K562 (cell line): Measurements from ENCODE around the gene PAN2. TPM values are rescaled to one million over a fixed set of nuclear protein-coding genes. Genes with fewer than 3 reads are reported as not detected.

Experiments
- BACH1 ChIP-seq: fragments of 200-800 bp; sonication (Bioruptor generic); IDR thresholded peaks from 2 replicates; pipeline ENCODE4 v1.6.1; 2016; ENCODE audit warnings: missing genetic modification characterization, missing compliant biosample characterization
- FOXJ2 ChIP-seq: fragments of 200-800 bp; sonication (Bioruptor generic); IDR thresholded peaks from 2 replicates; pipeline ENCODE4 v1.6.1; 2016; ENCODE audit warnings: missing genetic modification characterization, missing compliant biosample characterization
- GTF2E2 ChIP-seq: fragments of 200-800 bp; sonication (Bioruptor generic); IDR thresholded peaks from 2 replicates; pipeline ENCODE4 v1.6.1; 2016; ENCODE audit warnings: missing genetic modification characterization, missing compliant biosample characterization
- HDGF ChIP-seq: fragments of 450-650 bp; IDR thresholded peaks from 2 replicates; pipeline ENCODE4 v1.6.1; 2016
- HES1 ChIP-seq: fragments of 450-650 bp; IDR thresholded peaks from 2 replicates; pipeline ENCODE4 v1.6.1; 2016; ENCODE audit warnings: low read depth, mild to moderate bottlenecking, moderate library complexity
- ILK ChIP-seq: fragments of 450-650 bp; IDR thresholded peaks from 2 replicates; pipeline ENCODE4 v1.6.1; 2016; ENCODE audit warnings: missing genetic modification characterization, low read depth, mild to moderate bottlenecking, missing compliant biosample characterization, moderate library complexity, borderline replicate concordance
- MED1 ChIP-seq: sonication (generic); formaldehyde crosslinking; IDR thresholded peaks from 2 replicates; pipeline ENCODE4 v1.8.1; 2023; ENCODE audit warnings: missing genetic modification reagents, borderline replicate concordance
- MEIS2 ChIP-seq: fragments of 450-650 bp; IDR thresholded peaks from 2 replicates; pipeline ENCODE4 v1.6.1; 2014; ENCODE audit warnings: mild to moderate bottlenecking; ENCODE audit not compliant: partially characterized antibody
- NCOA6 ChIP-seq: fragments of 450-650 bp; IDR thresholded peaks from 2 replicates; pipeline ENCODE4 v1.6.1; 2017; ENCODE audit warnings: mild to moderate bottlenecking
- NR4A1 ChIP-seq, 2 experiments: fragments of 250-450 bp in 1 of 2; fragments of 450-650 bp in 1 of 2; sonication (Bioruptor Pico) in 1 of 2; IDR thresholded peaks; 2 replicates each; pipeline versions ENCODE4 v1.4.0 to v1.6.1; 2016 to 2020; ENCODE audit warnings: mild to moderate bottlenecking in 2 of 2, missing compliant biosample characterization in 1 of 2, missing genetic modification characterization in 1 of 2, moderate library complexity in 1 of 2
- PHF20 ChIP-seq: fragments of 450-650 bp; IDR thresholded peaks from 2 replicates; pipeline ENCODE4 v1.6.1; 2018; ENCODE audit not compliant: partially characterized antibody
- POLR2AphosphoS5 ChIP-seq: IDR thresholded peaks from 2 replicates; pipeline ENCODE4 v1.6.1; 2011; ENCODE audit warnings: mild to moderate bottlenecking, low read depth, low read length, moderate library complexity; ENCODE audit not compliant: control insufficient read depth, insufficient read depth
- POLR2H ChIP-seq: IDR thresholded peaks from 2 replicates; pipeline ENCODE4 v1.6.1; 2016; ENCODE audit warnings: missing genetic modification characterization, low read depth, mild to moderate bottlenecking, control low read depth, missing compliant biosample characterization, moderate library complexity
- PPARD ChIP-seq: fragments of 250-450 bp; sonication (Bioruptor Pico); IDR thresholded peaks from 2 replicates; pipeline ENCODE4 v1.8.0; 2022; ENCODE audit warnings: inconsistent platforms, mild to moderate bottlenecking, moderate library complexity
- TEAD2 ChIP-seq: fragments of 450-650 bp; IDR thresholded peaks from 2 replicates; pipeline ENCODE4 v1.6.1; 2016; ENCODE audit warnings: missing genetic modification characterization, control low read depth, missing compliant biosample characterization
- ZBTB34 ChIP-seq: fragments of 250-450 bp; sonication (Bioruptor Pico); IDR thresholded peaks from 2 replicates; pipeline ENCODE4 v1.8.0; 2021; ENCODE audit warnings: mild to moderate bottlenecking, moderate library complexity
- ZC3H11A ChIP-seq: IDR thresholded peaks from 2 replicates; pipeline ENCODE4 v1.6.1; 2012; ENCODE audit warnings: low read depth, low read length, improper control_type of control experiment
- ZZZ3 ChIP-seq: fragments of 450-650 bp; IDR thresholded peaks from 2 replicates; pipeline ENCODE4 v1.6.1; 2016; ENCODE audit warnings: antibody characterized with exemption, mild to moderate bottlenecking, moderate library complexity
- polyA plus RNA-seq, 8 experiments: library from polyadenylated mRNA; depleted of rRNA in 4 of 8; stranded (reverse) in 5 of 8; unstranded in 3 of 8; fragments of >200 nt; fragmentation: Nextera tagmentation in 2 of 8; fragmentation: Illumina TruSeq in 1 of 8; extraction: Ambion mirVana in 2 of 8; extraction: Trizol in 1 of 8; gene quantifications; 2 replicates each; pipeline versions ENCODE4 v1.2.1 to v1.2.3, GENCODE V29; 2011 to 2014; ENCODE audit warnings: inconsistent platforms in 1 of 8, missing spikeins in 1 of 8
- total RNA-seq, 7 experiments: library from RNA; depleted of rRNA in 6 of 7; stranded (reverse); fragments of >200 nt in 6 of 7; fragmentation: Illumina TruSeq in 2 of 7; extraction: Trizol in 2 of 7; gene quantifications; 2 replicates each; pipeline versions ENCODE4 v1.2.1 to v1.2.3, GENCODE V29; 2011 to 2021; ENCODE audit warnings: low replicate concordance in 1 of 7
- TF ChIP-seq, protein P1 (sequence below): fragments of 450-650 bp; IDR thresholded peaks from 2 replicates; pipeline ENCODE4 v1.6.1; 2016; ENCODE audit warnings: mild to moderate bottlenecking
- TF ChIP-seq, protein P2 (sequence below): fragments of 250-450 bp; sonication (Bioruptor Pico); IDR thresholded peaks from 2 replicates; pipeline ENCODE4 v1.5.0; 2021; ENCODE audit warnings: mild to moderate bottlenecking, moderate library complexity

PAN2 gene
- total and polyA plus RNA-seq, 9 of the 15 experiments (the other 6 are each of a cell fraction or from before 2014, with no cell fraction given): 15.0 to 66.1 (median 25.9) TPM

DNA sequence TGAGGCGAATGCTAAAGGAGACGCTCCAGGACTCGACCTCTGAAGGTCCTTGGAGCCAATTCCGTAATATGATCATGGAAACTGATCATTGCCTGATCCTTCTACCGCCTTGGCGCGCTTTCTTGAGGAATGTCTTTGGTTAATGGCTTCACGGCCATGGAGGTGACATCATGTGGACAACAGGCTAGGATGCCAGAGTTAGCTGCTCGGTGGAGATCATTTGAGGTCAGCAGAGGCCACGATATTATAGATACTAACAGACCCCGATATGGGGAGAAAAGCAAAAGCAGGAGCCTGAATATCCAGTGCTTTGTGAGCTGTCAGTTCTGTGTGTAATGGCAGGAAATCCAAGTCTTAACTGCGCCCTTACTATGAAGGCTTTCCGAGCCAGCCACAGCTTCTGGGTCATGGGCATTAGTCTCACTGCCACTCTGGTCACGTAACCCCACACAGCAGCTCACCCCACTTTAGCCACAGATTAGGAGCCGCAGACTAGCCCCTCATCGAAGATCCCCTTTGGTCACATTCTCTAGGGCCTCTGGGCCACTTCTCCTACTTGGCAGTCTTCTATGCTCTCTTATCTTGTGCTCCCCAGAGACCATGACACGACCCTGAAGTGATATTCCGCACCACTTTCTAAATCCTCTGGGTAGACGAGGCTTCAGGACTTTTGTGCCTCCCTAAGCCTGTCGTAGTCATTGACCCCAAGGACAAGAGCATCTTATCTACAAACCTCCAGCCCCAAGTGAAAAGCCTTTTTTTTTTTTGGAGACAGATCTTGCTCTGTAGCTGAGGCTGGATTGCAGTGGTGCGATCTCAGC, 32.9 kb downstream of the PAN2 start (continued):
- TF ChIP-seq HES1 (no peak), POLR2H (0 out of 2 replicates have a peak, but pooled peaks have one; percentile 79), ILK (tag) (no peak), GTF2E2 (peak; percentile 85), HDGF (no peak), ZZZ3 (no peak), PPARD (CRISPR knock-in tag) (no peak), TEAD2 (tag) (no peak), NR4A1 (CRISPR knock-in tag; IDR thresholded peaks at IDR 0.05) (no peak), NR4A1 (tag; IDR thresholded peaks at IDR 0.05) (peak; percentile 86), POLR2AphosphoS5 (peak; percentile 85), NCOA6 (no peak), ZBTB34 (CRISPR knock-in tag) (no peak), ZC3H11A (no peak), MEIS2 (peak; percentile 5), FOXJ2 (no peak), MED1 (CRISPR knock-in tag) (no peak), BACH1 (tag) (no peak), PHF20 (no peak)
- TF ChIP-seq, protein P1, sequence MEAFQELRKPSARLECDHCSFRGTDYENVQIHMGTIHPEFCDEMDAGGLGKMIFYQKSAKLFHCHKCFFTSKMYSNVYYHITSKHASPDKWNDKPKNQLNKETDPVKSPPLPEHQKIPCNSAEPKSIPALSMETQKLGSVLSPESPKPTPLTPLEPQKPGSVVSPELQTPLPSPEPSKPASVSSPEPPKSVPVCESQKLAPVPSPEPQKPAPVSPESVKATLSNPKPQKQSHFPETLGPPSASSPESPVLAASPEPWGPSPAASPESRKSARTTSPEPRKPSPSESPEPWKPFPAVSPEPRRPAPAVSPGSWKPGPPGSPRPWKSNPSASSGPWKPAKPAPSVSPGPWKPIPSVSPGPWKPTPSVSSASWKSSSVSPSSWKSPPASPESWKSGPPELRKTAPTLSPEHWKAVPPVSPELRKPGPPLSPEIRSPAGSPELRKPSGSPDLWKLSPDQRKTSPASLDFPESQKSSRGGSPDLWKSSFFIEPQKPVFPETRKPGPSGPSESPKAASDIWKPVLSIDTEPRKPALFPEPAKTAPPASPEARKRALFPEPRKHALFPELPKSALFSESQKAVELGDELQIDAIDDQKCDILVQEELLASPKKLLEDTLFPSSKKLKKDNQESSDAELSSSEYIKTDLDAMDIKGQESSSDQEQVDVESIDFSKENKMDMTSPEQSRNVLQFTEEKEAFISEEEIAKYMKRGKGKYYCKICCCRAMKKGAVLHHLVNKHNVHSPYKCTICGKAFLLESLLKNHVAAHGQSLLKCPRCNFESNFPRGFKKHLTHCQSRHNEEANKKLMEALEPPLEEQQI: no peak
- TF ChIP-seq, protein P2, sequence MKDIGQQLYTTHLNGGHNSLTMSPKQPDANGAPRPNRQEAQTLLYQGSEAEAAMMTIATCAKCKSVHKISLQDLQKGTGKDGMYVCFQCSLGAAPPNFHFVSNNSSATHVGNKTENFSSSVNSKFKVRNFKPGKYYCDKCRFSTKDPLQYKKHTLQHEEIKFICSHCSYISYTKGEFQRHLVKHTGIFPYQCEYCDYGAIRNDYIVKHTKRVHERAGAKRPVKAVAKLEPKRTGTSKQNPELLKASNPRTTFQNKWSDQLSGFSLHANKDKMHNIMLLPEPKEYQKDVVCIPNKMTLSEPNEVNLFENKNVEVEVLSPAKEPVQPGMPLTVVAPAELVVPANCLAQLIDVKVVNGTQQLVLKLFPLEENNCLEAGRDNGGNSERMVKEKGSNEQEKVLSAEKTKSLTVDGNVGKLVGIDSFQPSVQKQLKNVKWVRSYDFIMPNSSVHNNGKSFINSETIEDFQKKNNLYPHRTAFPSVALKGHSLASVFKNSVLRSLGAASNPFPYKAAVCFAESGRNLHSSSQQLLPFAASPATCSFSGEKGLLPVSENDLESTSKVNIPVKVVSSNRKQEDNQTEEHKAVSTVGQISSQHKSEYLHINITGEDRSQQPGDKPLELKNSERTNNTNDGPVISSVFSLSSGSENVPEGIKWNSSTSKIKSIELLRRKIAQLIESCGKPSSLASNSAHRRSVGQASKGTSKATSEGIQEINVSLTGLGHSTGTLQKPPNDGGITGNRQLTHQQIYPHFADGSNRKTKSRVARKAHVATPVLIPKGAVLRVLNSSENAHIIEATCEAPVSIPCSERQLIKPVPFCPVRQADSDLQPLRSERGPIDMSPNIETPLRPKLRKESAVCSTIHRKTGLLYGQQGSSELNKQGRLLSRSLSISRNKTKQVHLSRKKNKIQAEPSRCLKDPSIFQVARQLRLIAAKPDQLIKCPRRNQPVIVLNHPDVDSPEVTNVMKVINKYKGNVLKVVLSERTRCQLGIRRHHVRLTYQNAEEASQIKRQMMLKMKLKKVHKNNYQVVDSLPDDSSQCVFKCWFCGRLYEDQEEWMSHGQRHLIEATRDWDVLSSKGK (CRISPR knock-in tag): no peak
